Astrocyte (in vitro differentiated cells and primary cell): ENCODE results near the gene PSD.
A peak's percentile ranks its signal among the peaks of the same experiment; 100 is the strongest.

Experiments
- EZH2 ChIP-seq: IDR thresholded peaks from 2 replicates; pipeline ENCODE4 v1.6.1; 2012; ENCODE audit warnings: mild to moderate bottlenecking, low read length, inconsistent platforms; ENCODE audit not compliant: insufficient read depth
- TF ChIP-seq, protein P1 (sequence below): IDR thresholded peaks from 2 replicates; pipeline ENCODE4 v1.5.1; 2011; ENCODE audit warnings: low read depth, mild to moderate bottlenecking, inconsistent platforms, low read length, moderate library complexity; ENCODE audit not compliant: insufficient read depth

DNA sequence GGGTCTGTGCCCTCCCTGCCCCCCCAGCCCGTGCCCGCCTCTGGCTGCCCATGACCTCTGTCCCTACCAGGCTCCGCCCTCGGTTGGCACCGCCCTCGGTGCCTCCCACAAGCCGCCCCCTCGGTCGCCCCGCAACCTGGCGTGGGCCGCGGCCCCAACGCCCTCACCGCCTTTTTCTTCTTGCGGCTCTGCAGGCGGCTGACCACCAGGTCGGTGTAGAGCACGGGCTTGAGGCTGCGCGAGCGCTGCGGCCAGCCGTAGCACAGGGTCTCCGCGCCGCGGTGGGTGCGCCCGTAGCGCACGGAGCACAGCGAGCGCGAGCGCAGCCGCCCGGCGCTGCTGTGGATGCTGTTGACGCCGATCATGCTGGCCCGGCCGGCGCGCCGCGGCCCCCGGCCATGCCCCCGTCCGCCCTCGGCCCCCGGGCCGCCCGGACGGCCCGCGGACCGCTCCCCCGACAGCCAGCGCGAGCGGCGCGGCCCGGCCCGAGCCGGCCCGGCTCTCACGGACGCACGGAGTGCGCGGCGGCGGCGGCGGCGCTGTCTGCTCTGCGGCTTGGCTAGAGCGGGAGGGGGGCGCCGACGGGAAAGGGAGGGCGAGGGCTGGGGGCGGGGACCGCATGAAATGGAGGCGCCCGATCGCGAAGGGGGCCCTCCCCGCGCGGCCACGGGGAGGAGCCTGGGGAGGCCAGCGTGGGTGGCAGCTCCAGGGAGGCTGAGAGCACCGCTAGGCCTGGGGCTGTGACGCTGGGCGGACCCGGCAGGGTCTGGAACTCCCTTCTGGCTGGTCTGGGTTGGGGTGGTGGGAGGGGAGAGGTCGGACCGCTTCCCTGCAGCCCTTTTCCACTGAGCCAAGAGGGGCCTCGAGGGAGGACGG lies 9.6 kb downstream of the PSD start:
- peak; percentile 17 for TF ChIP-seq EZH2
- TF ChIP-seq, protein P1, sequence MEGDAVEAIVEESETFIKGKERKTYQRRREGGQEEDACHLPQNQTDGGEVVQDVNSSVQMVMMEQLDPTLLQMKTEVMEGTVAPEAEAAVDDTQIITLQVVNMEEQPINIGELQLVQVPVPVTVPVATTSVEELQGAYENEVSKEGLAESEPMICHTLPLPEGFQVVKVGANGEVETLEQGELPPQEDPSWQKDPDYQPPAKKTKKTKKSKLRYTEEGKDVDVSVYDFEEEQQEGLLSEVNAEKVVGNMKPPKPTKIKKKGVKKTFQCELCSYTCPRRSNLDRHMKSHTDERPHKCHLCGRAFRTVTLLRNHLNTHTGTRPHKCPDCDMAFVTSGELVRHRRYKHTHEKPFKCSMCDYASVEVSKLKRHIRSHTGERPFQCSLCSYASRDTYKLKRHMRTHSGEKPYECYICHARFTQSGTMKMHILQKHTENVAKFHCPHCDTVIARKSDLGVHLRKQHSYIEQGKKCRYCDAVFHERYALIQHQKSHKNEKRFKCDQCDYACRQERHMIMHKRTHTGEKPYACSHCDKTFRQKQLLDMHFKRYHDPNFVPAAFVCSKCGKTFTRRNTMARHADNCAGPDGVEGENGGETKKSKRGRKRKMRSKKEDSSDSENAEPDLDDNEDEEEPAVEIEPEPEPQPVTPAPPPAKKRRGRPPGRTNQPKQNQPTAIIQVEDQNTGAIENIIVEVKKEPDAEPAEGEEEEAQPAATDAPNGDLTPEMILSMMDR: no peak
